Glutamatergic neuron (in vitro differentiated cells): ENCODE measurements around the gene DOK3. TPM values are rescaled to one million over a fixed set of nuclear protein-coding genes. Genes with fewer than 3 reads are reported as not detected.

Experiments
- DNase-seq: peaks from one replicate; pipeline ENCODE4 v3.0.0; 2022
- H3K27ac Mint-ChIP-seq: one replicate; pipeline ENCODE4 v1.8.0; 2020; ENCODE audit warnings: mild to moderate bottlenecking, mixed read lengths, inconsistent platforms; ENCODE audit not compliant: unreplicated experiment
- H3K27me3 Mint-ChIP-seq: one replicate; pipeline ENCODE4 v1.8.0; 2020; ENCODE audit warnings: mild to moderate bottlenecking, moderate library complexity, mixed read lengths, inconsistent platforms; ENCODE audit not compliant: unreplicated experiment
- H3K36me3 Mint-ChIP-seq: one replicate; pipeline ENCODE4 v1.8.0; 2020; ENCODE audit warnings: mild to moderate bottlenecking, mixed read lengths, inconsistent platforms; ENCODE audit not compliant: unreplicated experiment
- H3K4me1 Mint-ChIP-seq: one replicate; pipeline ENCODE4 v1.8.0; 2020; ENCODE audit warnings: mild to moderate bottlenecking, low read depth, mixed read lengths, inconsistent platforms; ENCODE audit not compliant: unreplicated experiment
- H3K4me3 Mint-ChIP-seq: one replicate; pipeline ENCODE4 v1.8.0; 2020; ENCODE audit warnings: mild to moderate bottlenecking, mixed read lengths, inconsistent platforms; ENCODE audit not compliant: unreplicated experiment
- H3K9me3 Mint-ChIP-seq: one replicate; pipeline ENCODE4 v1.8.0; 2020; ENCODE audit warnings: mild to moderate bottlenecking, moderate library complexity, mixed read lengths, inconsistent platforms; ENCODE audit not compliant: unreplicated experiment
- total RNA-seq: library from RNA; stranded (reverse); fragmentation: NEBNext Ultra II Directional; extraction: Animal tissue kit (Norgen Biotek cat#: 25700); gene quantifications from one replicate; pipeline ENCODE4 v1.2.1, GENCODE V29; 2021; ENCODE audit not compliant: unreplicated experiment
- TF ChIP-seq, protein P1 (sequence below): fragments of 200-600 bp; sonication (generic); IDR thresholded peaks from one replicate; pipeline ENCODE4 v1.5.0; 2021; ENCODE audit not compliant: partially characterized antibody, unreplicated experiment

DOK3 gene
- total RNA-seq, 1 donor from 2014 or later: 29.2 TPM

DNA sequence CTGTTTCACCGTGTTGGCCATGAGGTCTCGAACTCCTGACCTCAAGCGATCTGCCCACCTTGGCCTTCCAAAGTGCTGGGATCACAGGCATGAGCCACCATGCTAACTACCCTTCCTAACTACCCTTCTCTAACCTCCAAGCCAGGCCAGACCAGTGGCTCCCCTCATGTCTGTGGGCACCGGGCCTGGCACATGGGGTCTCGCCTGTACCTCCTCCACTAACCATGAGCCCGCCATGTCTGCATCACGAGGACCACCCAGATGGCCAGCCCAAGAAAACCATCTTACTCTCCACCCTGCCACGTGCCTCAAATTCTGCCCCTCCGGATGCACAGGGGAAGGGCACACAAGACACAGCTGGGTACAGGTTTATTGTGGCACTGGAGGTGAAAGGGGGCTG lies 26.6 kb downstream of the DOK3 start:
- peak overlapping the region; percentile 12 for H3K4me3 Mint-ChIP-seq
- peaks cover 38% of the 10 kb centered on the region for H3K4me1 Mint-ChIP-seq
- H3K36me3 Mint-ChIP-seq: no peaks in the 10 kb centered on the region
- peak overlapping the region; percentile 78 for H3K27ac Mint-ChIP-seq
- DNase-seq: no peak
- TF ChIP-seq, protein P1, sequence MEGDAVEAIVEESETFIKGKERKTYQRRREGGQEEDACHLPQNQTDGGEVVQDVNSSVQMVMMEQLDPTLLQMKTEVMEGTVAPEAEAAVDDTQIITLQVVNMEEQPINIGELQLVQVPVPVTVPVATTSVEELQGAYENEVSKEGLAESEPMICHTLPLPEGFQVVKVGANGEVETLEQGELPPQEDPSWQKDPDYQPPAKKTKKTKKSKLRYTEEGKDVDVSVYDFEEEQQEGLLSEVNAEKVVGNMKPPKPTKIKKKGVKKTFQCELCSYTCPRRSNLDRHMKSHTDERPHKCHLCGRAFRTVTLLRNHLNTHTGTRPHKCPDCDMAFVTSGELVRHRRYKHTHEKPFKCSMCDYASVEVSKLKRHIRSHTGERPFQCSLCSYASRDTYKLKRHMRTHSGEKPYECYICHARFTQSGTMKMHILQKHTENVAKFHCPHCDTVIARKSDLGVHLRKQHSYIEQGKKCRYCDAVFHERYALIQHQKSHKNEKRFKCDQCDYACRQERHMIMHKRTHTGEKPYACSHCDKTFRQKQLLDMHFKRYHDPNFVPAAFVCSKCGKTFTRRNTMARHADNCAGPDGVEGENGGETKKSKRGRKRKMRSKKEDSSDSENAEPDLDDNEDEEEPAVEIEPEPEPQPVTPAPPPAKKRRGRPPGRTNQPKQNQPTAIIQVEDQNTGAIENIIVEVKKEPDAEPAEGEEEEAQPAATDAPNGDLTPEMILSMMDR: no peak
- H3K27me3 Mint-ChIP-seq: peaks cover 20% of the 10 kb centered on the region
- H3K9me3 Mint-ChIP-seq: peaks cover 21% of the 10 kb centered on the region

DNA sequence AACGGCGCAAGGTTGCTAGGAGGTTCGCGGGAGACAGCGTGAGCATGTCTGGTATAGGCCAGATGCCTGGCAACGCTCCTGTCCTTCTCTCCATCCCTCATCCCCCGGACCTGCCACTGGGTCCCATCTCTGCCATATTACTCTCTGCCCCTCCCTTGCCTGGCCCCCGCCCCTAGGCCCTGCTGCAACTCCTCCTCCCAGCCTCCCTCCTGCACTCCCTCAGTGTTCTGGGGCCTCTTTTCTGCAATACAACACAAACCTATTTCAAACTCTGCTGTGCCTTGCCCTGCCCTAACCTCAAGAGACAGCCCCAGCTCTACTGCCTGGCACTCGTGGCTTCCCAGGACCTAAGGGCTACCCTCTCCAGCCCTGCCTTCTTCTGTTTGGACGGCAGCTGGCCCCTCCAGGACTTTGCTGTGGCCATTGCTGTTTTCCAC lies 27.2 kb downstream of the DOK3 start:
- H3K4me3 Mint-ChIP-seq: peak overlapping the region; percentile 28
- TF ChIP-seq, protein P1: no peak
- no peak for DNase-seq
- H3K36me3 Mint-ChIP-seq: no peaks in the 10 kb centered on the region
- H3K27me3 Mint-ChIP-seq: peaks cover 22% of the 10 kb centered on the region
- H3K4me1 Mint-ChIP-seq: peaks cover 40% of the 10 kb centered on the region
- H3K27ac Mint-ChIP-seq: peak overlapping the region; percentile 80
- H3K9me3 Mint-ChIP-seq: peaks cover 21% of the 10 kb centered on the region

DNA sequence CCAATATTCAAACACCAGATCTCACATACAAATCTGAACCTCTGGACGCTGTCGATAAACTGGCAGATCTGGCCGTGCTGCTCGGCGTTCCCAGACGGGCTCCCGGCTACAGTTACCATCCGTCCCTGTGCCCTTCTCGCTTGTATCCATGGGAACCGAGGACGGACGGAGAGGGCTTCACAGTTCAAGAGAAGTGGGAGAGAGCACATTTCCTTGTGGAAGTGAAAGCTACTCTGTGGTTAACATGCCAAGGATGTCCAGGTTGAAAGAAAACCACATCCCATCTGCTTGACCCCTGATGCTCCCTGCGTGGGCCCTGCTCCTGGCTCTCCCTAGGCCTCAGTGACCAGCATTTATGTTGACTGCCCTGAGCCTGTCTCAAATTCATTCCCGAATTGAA lies 29.9 kb downstream of the DOK3 start:
- no peak overlapping the region for H3K4me3 Mint-ChIP-seq

DNA sequence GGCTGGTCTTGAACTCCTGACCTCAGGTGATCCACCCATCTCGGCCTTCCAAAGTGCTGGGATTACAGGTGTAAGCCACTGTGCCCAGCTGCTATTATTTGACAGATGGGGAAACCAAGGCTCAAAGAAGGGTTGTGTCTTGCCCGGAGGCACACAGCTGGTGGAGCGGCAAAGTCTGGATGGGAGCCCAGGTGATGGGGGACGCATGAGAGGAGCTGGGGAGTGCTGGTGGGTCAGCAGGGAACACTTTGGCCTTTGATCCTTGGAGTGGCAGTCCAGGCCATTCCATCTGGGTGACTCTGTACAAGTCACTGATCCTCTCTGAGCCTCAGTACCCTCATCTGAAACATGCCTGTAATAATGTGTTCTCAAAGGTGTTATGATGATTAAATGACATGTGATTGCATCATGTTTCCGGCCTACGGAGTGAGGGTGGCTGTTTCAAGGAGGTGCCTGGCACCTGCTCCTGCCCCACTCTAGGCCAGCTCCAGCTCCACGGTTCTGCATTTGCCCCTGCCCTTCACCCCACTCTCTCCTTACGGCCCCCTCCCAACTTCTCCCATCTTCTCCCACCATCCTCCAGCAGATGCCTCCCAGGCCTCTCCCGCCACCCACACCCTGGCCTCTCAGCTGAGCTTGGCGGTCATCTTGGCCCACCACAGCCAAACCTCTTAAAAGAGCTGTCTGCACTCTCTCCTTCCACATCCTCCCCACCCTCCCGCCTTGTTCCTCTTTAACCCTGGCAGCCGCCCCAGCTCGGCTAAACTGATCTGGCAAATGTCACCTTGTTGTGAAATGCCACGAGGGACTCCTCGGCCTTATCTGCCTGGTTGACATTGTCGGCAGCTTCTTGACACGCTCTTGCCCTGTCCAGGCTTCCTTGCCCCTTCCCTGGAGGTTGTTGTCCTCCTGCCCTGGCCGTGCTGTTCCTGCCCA lies 30.6 kb downstream of the DOK3 start:
- Mint-ChIP-seq H3K9me3 (peaks cover 27% of the 10 kb centered on the region), H3K36me3 (no peaks in the 10 kb centered on the region), H3K27me3 (peaks cover 29% of the 10 kb centered on the region), H3K4me3 (peak overlapping the region; percentile 63), H3K4me1 (peaks cover 45% of the 10 kb centered on the region), H3K27ac (peak overlapping the region; percentile 75)
- TF ChIP-seq, protein P1: no peak
- DNase-seq: no peak

More for the DNA sequence above, 29.9 kb downstream of the DOK3 start:
- no peak for DNase-seq
- H3K27me3 Mint-ChIP-seq: peaks cover 29% of the 10 kb centered on the region
- peak overlapping the region; percentile 67 for H3K27ac Mint-ChIP-seq
- H3K36me3 Mint-ChIP-seq: no peaks in the 10 kb centered on the region
- H3K4me1 Mint-ChIP-seq: peaks cover 45% of the 10 kb centered on the region
- TF ChIP-seq, protein P1: no peak
- H3K9me3 Mint-ChIP-seq: peaks cover 27% of the 10 kb centered on the region
